HG02884 (cell line): Measurements from ENCODE around the gene TDRD7.

Source experiments
- ATAC-seq: cut with Tn5 transposase; IDR thresholded peaks from one replicate; pipeline ENCODE4 v1.9.1; 2021; ENCODE audit warnings: mild to moderate bottlenecking, moderate library complexity; ENCODE audit not compliant: unreplicated experiment

The TDRD7 gene

DNA sequence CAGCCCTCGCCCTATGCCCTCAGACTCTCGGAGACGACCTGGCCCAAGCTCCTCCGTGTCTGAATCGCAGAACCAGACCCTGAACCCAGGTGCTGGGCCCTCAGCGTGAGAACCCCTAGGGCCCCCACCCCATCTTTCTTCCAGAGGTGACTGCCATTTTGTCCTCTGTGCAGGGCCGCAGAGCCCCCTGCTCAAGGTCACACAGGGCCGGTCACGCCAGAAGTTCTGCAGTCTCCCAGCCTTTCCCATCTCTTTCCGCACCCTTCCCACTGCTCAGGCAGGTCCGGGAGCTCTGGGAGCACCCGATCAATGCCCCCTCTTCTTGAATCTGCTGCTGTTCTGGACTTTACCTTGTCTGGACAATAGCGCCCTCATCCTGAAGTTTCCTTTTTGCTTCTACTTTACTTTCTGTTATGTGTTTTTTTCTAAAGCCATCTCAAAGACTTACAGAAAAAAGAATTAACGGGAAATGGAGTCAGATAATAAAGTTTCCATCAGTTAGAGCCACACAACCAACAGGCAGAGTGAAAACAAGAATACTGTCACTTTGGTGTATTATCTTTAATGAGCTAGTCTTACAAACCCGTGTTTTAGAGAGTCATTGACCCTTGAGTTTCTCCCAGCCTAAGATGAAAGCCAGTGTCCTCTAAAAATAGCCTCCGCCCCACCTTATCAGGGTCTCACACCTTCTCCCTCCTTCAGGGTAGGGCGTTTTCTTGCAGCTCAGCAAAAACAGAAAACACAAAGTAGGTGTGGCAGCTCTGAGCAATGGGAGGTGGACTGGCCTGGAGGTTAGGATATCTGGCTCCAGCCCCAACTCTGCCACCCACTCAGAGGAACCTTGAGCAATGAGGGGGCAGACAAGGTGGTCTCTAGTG lies 91.3 kb downstream of the TDRD7 start:
- ATAC-seq, result no peak

DNA sequence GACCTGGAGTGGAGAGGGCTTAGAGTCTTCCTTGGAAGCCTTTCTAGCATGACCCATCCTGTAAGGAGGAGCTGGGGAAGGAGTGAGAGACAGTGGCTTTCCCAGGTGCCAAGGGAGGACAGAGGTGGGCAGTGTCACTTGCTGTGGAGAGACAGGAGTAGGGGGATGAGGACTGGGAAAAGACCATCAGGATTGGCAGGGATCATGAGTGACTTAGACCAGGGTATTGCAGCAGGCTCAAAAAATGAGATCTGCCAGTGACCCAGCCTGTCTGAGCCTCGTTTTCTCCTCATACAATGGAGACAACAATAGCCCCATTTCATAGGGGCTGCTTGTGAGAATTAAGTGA lies 91.9 kb downstream of the TDRD7 start:
- no peak for ATAC-seq

DNA sequence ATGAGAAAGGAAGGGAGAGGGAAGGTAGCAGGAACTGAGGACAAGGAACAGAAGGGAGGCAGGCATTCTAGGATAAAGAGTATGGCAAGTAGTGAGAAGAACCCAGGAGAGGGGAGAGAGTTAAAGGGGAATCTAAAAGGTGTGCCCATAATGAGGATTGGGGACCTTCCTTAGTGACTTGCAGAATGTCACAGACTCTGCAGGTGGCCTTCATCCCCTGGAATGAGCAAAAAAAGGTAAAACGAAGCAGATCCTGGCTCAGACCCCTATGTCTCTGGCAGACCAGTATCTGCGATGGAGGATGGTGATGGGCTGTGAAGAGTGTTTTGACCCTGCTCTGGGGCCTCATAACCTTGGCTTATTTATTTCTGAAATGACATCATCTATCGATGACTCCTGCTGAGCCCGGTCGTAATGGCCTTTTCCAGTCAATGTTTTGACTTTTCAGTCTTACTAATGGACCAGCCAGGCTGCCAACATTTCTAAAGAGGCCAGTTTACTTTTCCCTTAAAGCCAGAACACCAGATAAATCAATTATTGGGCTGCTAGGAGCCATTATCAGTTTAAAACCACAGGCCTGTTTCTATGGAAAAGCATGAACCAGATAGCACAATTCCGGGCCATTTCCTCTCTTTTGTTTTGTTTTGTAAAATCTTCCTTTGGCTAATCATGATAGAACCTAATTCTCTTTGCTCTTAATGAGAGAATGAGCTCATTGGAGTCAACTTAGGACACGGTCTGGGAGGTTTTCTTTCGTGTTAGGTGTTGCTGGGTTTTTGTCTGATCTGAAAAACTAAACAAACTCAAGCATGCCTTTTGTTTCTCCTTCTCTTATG lies 92.7 kb downstream of the TDRD7 start:
- ATAC-seq, result no peak

DNA sequence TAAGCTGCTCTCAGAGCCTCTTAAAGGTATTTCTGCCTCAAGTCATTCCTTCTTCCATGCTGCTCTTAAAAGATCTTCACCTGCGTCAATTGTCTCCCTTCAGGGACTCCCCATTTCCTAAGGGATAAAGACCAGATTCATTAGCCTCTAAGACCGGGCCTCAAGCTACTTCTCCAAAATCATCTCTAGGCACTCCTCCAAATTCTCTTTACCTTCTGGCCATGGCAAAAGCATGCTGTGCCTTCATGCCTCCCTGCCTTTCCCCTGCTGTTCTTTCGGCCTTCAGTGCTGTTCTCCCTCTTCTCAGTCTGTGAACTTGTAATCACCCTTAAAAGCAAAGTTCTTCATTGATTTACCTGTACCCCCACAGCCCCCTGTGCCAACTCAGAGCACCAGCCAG lies 93.9 kb downstream of the TDRD7 start:
- no peak for ATAC-seq

DNA sequence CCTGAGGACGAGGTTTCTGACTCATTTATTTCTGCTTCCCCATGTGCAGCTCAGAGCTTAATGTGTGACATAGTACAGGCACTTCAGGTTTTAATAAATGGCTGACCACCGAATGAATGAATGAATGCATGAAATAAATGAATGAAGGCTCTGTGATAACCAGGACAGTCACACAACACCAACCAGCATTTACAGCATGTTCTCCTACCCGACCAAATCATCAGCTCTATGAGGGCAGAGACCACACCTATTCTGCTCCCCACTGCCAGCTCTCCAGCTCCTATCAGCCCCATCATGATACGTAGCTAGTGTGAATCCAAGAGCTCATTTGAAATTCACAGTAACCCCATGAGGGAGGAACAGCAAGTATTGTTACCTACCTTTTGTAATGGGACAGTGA lies 94.4 kb downstream of the TDRD7 start:
- ATAC-seq, result no peak

DNA sequence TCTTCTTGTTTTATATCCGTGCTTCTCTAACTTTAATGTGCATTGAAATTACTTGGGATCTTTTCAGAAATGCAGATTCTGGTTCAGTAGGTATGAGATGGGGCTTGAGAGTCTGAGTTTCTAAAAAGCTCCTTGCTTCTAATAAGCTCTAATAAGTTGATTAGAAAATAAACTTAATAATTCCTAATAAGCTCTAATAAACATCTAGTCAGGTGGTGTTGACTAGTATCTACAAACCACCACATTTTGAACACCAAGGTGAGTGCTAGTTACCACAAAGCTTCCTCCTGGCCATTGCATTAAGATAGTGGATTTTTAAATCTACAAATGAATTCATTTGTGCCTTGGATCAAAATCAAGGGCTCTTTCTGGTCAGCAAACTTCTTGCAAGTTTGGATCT lies 94.9 kb downstream of the TDRD7 start:
- ATAC-seq, result no peak

DNA sequence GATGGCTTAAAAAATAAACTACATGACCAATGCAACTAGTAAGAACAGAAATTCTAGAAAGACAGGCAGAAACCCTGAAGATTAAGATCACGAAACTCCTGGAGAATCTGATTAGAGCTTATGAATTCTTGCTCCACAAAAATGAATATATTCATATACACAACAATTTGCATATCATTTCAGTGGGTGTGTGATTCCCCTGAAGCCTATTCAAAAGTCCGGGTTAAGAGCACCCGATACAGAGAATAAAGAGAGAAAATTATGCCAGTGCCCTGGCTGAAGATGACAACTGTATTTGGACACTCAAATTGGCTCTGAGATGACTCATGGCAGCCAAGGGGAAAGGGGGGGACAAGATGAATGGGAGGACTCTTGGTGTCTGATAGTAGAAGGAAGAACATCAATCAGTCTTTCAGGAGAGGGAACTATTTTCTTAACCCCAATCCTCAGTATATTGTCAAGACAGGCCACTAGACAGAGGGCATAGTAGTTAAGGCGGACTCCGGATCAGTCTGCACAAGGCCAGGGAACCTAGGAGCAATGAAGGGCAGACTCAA lies 95.6 kb downstream of the TDRD7 start:
- ATAC-seq, result no peak

DNA sequence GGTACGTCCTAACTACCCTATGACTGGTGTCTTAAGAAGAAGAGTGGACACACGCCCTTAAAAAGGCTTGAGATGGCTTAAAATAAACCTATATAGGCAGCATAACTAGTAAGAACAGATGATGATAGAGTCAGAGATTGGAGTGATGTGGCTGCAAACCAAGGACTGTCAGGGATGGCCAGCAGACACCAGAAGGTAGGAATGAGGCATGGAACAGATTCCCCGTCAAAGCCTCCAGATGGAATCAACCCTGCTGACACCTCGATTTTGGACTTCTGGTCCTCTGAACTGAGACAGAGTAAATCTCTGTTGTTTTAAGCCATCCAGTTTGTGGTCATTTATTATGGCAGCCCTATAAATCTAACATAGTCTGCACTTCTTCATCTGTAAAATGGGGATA lies 97.0 kb downstream of the TDRD7 start:
- ATAC-seq, result no peak

DNA sequence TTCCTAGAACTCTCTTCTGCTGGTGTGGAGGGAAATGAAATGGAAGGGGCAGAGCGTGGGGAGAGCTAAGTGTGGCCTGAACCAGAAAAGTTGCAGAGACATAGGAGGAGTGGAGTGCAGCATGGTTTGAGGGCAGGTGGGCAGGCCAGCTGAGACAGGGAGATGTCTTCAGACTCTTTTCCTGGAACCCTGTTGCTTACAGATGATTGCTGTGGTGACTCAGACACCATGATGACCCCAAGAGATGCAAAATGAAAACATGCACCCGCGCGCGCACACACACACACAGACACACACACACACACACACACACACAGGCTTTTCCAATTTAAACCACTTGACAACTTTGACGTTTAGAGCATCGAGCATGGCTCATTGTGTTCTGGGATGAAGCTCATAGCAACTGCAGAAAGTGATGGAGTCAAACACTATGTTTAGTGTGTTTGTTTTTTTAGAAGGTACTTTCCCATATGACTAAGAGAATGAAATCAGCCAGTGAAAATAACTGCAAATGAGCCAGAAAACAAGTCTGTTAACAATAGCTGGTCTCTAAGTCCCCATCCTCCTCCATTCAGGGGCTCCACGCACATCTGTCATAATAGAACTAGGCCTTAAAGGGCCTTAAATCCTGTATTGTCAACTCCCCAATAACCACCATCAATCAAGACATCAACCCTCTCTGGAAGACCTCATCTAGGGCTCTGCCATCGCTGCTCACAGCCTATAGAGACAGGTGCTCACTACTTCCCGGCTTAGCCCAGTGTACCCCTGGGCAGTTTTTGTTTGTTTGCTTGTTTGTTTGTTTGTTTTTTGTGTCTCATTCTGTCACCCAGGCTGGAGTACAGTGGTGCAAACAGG lies 99.1 kb downstream of the TDRD7 start:
- ATAC-seq, result peak; percentile 81

DNA sequence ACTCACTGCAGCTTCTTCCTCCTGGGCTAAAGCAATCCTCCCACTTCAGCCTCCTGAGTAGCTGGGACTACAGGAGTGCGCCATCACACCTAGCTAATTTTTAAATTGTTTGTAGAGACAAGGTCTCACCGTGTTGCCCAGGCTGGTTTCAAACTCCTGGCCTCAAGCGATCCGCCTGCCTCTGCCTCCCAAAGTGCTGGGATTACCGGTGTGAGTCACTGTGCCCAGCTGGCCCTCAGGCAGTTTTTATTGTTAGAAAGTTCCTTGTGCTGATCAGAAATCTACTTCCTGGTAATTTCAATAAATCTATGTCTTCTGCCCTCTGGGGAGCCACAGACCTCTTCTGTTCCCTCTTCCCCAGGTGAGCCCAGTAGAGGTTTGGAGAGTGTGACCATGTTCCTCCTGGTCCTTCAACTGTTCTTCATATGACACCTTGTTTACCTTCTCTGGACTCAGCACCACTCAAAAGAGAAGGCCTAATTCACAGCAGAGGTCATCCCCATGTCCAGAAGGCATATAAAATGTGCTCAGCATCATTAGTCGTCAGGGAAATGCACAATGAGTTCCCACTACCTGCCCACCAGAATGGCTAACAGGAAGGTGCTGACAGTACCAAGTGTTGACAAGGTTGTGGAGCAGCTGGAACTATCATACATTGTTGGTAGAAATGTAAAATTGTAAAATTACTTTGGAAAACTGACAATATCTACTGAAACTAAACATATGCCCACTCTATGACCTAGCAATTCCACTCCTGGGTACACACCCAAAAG lies 99.9 kb downstream of the TDRD7 start:
- peak; percentile 3 for ATAC-seq

DNA sequence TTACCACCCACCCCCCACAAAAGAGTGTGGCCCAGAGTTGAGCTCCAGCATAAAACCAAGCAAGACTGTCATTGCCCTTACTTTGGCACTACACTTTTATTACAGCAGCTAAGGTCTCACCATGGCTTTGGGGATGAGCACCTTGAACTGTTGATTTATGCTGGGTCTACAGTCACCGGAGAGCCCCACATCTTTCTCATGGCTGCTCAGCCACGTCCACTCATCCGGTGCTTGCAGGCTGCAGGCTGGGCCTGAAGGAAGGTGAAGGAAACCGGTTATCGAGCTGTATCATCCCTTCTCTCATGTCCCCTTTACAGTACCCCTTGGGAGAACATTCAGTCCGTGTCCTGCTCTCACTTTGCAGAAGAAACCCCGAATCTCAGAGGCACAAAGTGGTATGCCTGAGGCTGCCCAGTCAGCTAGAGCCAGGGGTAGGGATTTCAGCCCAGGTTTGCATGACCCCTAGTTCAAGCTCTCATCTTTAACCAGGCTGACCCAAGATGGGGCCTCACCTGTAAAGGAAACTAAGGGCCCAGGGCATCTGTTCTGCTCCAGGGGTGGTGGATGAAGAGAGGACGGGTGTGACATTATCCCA lies 101.2 kb downstream of the TDRD7 start:
- ATAC-seq, result no peak

DNA sequence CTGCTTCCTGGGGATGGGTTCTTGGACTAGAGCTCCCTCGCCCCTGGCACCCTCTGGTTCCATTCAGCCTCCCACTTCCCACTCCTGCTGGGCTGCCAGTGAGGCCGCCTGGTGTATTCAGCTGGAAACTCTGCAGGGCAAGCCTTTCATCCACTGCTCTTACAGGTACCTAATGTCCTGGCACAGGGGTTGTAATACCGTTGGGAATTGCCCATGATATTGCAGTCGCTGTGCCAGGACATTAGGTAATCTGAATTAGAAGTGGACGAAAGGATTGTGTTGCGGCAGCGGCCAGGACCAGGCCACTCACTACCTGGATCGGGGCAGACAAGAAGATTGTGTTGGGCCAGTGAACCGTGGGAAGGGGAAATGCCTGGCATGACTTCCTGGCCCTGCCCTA lies 102.6 kb downstream of the TDRD7 start:
- no peak for ATAC-seq

DNA sequence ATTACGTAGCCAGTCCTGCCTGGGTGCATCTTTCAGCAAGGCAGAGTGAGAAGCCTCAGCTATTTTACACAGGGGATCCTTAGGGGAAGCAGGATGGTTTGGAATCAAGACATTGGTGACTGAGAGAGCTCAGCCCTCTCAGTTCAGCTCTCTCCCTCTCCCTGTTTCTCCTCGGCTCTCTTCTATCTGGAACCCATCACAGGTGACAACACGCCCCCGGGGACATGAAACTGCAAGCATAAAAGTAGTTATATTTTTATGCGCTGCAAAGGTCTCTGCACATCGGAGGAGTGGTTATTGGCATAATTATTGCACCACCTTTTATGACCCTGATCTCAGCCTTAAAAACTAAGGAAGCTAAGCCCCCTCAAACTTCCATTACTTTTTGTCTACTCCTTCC lies 103.8 kb downstream of the TDRD7 start:
- ATAC-seq, result no peak

DNA sequence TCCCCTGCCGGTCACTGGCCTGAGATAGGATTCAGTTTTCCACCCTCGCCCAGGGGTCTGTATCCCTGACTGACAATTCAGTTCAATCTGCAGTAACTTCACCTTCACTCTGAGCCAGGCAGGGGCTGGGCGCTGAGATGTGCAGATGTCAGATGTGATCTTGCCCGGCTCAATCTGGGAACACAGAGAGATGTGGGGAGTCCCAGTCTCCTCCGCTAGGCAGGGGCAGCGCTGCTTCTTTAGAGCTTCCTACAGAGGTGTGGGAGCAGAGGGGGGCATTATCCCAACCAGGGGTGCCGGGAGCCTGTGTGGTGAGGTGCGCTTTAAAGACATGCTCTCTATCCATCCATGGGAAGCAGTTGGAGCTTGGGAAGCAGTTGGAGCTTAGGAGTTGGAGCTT lies 104.2 kb downstream of the TDRD7 start:
- ATAC-seq, result no peak

DNA sequence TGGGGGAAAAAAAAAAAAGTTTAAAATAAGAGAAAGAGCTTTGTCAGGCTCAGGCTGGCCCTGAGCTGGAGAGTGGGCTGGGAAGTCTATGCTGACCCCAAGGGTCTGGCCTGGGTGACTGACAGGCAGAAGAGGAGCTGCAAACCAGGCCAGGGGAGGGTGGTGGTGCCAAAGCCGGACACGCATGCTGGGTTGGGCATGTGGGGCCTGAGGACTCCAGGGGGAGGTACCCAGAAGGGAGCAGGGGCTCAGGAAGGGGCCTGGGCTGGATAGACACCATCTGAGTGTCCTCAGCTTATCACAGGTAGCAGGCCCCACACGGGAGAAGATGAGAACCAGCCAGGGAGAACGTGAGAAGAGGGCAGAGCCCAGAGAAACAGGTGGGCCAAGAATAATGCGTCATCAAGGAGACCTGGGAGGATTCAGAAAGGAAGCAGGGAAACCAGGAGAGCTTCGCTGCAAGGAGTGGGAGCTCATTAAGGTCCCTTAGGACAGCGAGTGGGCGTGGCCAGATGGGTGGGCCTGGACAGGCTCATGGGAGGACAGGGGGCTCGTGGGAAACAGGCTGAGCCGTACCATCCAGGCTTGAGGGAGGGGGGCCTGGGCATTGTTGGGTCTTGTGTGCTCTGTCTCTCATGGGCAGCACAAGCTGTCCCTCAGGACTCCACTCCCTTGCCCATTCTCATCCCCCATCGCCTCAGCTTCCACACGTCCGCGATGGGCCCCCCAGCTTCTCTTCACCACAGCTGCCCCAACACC lies 105.6 kb downstream of the TDRD7 start:
- ATAC-seq, result no peak

DNA sequence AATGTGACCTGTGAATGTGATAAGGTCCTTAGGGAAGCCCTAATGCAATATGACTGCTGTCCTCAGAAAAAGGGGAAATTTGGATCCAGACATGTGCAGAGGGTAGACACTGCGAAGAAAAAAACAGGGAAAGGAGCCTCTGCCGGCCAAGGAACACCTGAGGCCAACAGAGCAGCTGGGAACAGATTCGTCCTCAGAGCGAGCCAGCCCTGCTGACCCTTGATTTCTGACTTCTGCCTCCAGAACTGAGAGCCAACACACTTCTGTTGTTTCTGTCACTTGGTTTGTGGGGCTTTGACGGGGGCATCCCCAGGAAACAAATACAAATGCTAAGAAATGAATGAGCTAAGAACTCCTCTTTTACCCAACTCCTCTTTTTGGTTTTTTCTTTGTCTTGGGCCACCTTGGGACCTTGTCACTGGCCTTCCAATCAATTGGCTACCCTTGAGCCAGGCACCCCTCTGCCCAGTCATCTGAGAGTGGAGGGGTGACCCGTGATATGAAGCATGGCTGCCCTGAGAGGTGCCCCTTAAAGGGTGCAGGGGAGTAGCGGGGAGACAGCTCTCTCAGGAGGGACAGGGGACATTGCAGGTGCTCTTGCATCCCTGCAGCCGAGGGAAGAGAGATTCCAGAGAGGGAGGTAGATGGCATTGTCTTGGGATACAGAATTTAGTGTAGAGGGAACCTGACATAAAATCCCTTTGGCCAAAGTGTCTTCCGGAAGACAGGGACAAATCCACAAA lies 106.4 kb downstream of the TDRD7 start:
- ATAC-seq, result no peak

DNA sequence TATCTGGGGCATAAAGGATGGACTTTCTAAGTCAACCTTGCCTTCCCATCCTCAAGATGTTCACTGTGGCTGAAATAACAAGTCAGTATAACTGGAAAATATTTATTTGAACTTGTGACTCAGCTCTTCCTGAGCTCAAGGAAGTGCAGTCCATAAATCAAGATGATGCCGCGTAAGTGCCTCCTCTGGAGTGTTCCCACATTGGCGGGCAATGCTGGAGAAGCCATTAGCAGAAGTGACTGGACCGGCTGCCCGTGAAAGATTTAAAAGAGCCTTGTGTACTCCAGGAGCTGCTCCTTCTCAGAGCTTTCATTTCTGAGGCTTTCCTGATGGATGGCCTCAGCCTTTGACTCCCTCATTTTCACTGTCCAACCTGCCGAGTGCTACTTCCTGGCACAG lies 107.0 kb downstream of the TDRD7 start:
- no peak for ATAC-seq

DNA sequence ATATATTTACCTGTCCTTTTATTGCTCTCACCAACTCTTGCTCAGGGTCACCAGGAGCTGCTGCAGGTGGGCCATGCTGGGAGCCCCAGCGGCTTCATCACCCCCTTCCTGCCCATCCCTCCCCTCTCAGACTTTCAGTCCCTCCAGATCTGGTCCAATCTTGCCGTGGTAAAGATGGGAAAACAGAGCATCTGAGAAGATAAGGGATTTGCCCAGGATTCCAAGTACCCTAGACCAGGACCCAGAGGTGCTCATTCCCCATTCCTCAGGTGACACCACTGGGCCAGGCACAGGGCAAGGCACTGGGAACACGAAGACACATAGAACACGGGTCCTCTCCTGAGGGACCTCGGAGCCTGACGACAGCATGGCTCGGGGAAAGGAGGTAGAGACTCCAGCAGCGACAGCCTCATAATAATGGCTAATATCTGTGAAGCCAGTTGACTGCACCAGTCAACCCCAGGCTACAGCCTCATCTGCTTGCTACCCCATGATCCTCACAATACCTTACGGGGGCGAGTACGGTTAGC lies 107.6 kb downstream of the TDRD7 start:
- ATAC-seq, result no peak
